GM23338 (cell line): Measurements from ENCODE around the gene GGCT. TPM values are rescaled to one million over a fixed set of nuclear protein-coding genes. Genes with fewer than 3 reads are reported as not detected.

Experiments used
- ATAC-seq: fragments of 200-7000 bp; cut with Tn5 transposase; 3 replicates; pipeline ENCODE4 v1.9.1; 2020
- DNase-seq: peaks from one replicate; pipeline ENCODE4 v3.0.0-alpha.2; 2015; ENCODE audit warnings: low spot score
- H2AFZ ChIP-seq: fragments of 200-600 bp; sonication (generic); 2 replicates; pipeline ENCODE4 v1.8.0; 2016; ENCODE audit warnings: antibody characterized with exemption, mild to moderate bottlenecking, moderate library complexity
- H3F3A ChIP-seq: fragments of 200-600 bp; sonication (generic); replicated peaks from 2 replicates; pipeline ENCODE4 v1.8.0; 2017; ENCODE audit warnings: antibody characterized with exemption, mixed run types, low read depth
- H3K27ac ChIP-seq: fragments of 200-600 bp; sonication (generic); 2 replicates; pipeline ENCODE4 v1.6.1; 2016; ENCODE audit warnings: low read depth
- H3K27me3 ChIP-seq: fragments of 200-600 bp; sonication (generic); 2 replicates; pipeline ENCODE4 v1.8.0; 2016; ENCODE audit warnings: mild to moderate bottlenecking, mixed run types, moderate library complexity; ENCODE audit not compliant: insufficient read depth
- H3K36me3 ChIP-seq: fragments of 200-600 bp; sonication (generic); 2 replicates; pipeline ENCODE4 v1.8.0; 2016; ENCODE audit warnings: mild to moderate bottlenecking; ENCODE audit not compliant: insufficient read depth
- H3K4me1 ChIP-seq: fragments of 200-600 bp; sonication (generic); 2 replicates; pipeline ENCODE4 v1.8.0; 2016; ENCODE audit warnings: mild to moderate bottlenecking, moderate library complexity; ENCODE audit not compliant: insufficient read depth
- H3K4me2 ChIP-seq: fragments of 200-600 bp; sonication (generic); 2 replicates; pipeline ENCODE4 v1.7.1; 2017; ENCODE audit warnings: mixed run types
- H3K4me3 ChIP-seq: fragments of 200-600 bp; sonication (generic); 2 replicates; pipeline ENCODE4 v1.6.1; 2016; ENCODE audit warnings: mixed run types
- H3K79me2 ChIP-seq: fragments of 200-600 bp; sonication (generic); replicated peaks from 2 replicates; pipeline ENCODE4 v1.8.0; 2017; ENCODE audit warnings: mild to moderate bottlenecking; ENCODE audit not compliant: insufficient read depth
- H3K9me2 ChIP-seq: fragments of 200-600 bp; sonication (generic); 2 replicates; pipeline ENCODE4 v1.8.0; 2017; ENCODE audit not compliant: insufficient read depth
- H4K20me1 ChIP-seq: fragments of 200-600 bp; sonication (generic); replicated peaks from 2 replicates; pipeline ENCODE4 v1.8.0; 2017; ENCODE audit warnings: mild to moderate bottlenecking; ENCODE audit not compliant: insufficient read depth
- H3K27ac Mint-ChIP-seq: 2 replicates; pipeline ENCODE4 v1.8.0; 2020; ENCODE audit warnings: inconsistent platforms, mild to moderate bottlenecking, moderate library complexity, mixed read lengths
- H3K27me3 Mint-ChIP-seq: 3 replicates; pipeline ENCODE4 v1.8.0; 2022; ENCODE audit warnings: low read depth, mild to moderate bottlenecking, moderate library complexity, mixed read lengths, inconsistent platforms; ENCODE audit not compliant: insufficient read depth, poor library complexity
- H3K36me3 Mint-ChIP-seq: 3 replicates; pipeline ENCODE4 v1.8.0; 2021; ENCODE audit warnings: low read depth, mild to moderate bottlenecking, inconsistent platforms, moderate library complexity, mixed read lengths
- H3K4me1 Mint-ChIP-seq: 3 replicates; pipeline ENCODE4 v1.8.0; 2020; ENCODE audit warnings: mild to moderate bottlenecking, inconsistent platforms, mixed read lengths
- H3K4me3 Mint-ChIP-seq: 3 replicates; pipeline ENCODE4 v1.8.0; 2021; ENCODE audit warnings: moderate library complexity, mild to moderate bottlenecking, inconsistent platforms, mixed read lengths
- H3K9me3 Mint-ChIP-seq: 3 replicates; pipeline ENCODE4 v1.8.0; 2020; ENCODE audit warnings: moderate library complexity, mild to moderate bottlenecking, inconsistent platforms, mixed read lengths
- CREB1 ChIP-seq: fragments of 250-450 bp; sonication (Bioruptor Pico); IDR thresholded peaks from 2 replicates; pipeline ENCODE4 v1.5.0; 2020; ENCODE audit warnings: low read depth, mild to moderate bottlenecking, moderate library complexity
- CTCF ChIP-seq, 2 experiments: fragments of 200-600 bp in 1 of 2; sonication (generic) in 1 of 2; conservative IDR thresholded peaks; 2 replicates each; pipeline versions ENCODE4 v1.5.1 to v1.6.1; 2016 to 2017; ENCODE audit warnings: antibody characterized with exemption in 2 of 2, low read depth in 2 of 2, mild to moderate bottlenecking in 2 of 2, moderate library complexity in 1 of 2
- ETS1 ChIP-seq: IDR thresholded peaks from 2 replicates; pipeline ENCODE4 v1.6.1; 2016; ENCODE audit warnings: antibody characterized with exemption
- EZH2 ChIP-seq: fragments of 200-600 bp; sonication (generic); IDR thresholded peaks from one replicate; pipeline ENCODE4 v1.8.0; 2017; ENCODE audit warnings: antibody characterized with exemption, mild to moderate bottlenecking, low read depth; ENCODE audit not compliant: unreplicated experiment
- EZH2phosphoT487 ChIP-seq: fragments of 200-600 bp; sonication (generic); IDR thresholded peaks from one replicate; pipeline ENCODE4 v1.8.1; 2018; ENCODE audit warnings: antibody characterized with exemption; ENCODE audit not compliant: unreplicated experiment
- JUNB ChIP-seq: IDR thresholded peaks from one replicate; pipeline ENCODE4 v1.6.1; 2016; ENCODE audit warnings: antibody characterized with exemption; ENCODE audit not compliant: unreplicated experiment
- NANOG ChIP-seq: IDR thresholded peaks from 2 replicates; pipeline ENCODE4 v1.6.1; 2016; ENCODE audit warnings: antibody characterized with exemption, borderline replicate concordance
- POLR2AphosphoS5 ChIP-seq: IDR thresholded peaks from 2 replicates; pipeline ENCODE4 v1.6.1; 2016; ENCODE audit warnings: antibody characterized with exemption, low read depth
- REST ChIP-seq: IDR thresholded peaks from one replicate; pipeline ENCODE4 v1.6.1; 2018; ENCODE audit warnings: antibody characterized with exemption; ENCODE audit not compliant: unreplicated experiment
- STAT1 ChIP-seq: IDR thresholded peaks from one replicate; pipeline ENCODE4 v1.6.1; 2016; ENCODE audit warnings: antibody characterized with exemption; ENCODE audit not compliant: unreplicated experiment
- ZNF114 ChIP-seq: fragments of 250-450 bp; sonication (Bioruptor Pico); IDR thresholded peaks from 2 replicates; pipeline ENCODE4 v1.5.0; 2020; ENCODE audit warnings: mild to moderate bottlenecking, moderate library complexity
- ZNF331 ChIP-seq: fragments of 250-450 bp; sonication (Bioruptor Pico); IDR thresholded peaks from 2 replicates; pipeline ENCODE4 v1.5.0; 2020; ENCODE audit warnings: low read depth, mild to moderate bottlenecking, moderate library complexity
- ZNF462 ChIP-seq: fragments of 250-450 bp; sonication (Bioruptor Pico); IDR thresholded peaks from 2 replicates; pipeline ENCODE4 v1.5.0; 2020; ENCODE audit warnings: mild to moderate bottlenecking, moderate library complexity
- polyA plus RNA-seq: library from polyadenylated mRNA; unstranded; fragments of >200 nt; fragmentation: Nextera tagmentation; extraction: Ambion mirVana; gene quantifications from 2 replicates; pipeline ENCODE4 v1.2.1, GENCODE V29; 2016
- total RNA-seq: library from RNA; depleted of rRNA; stranded (reverse); fragments of >200 nt; shearing (Covaris generic); gene quantifications from 2 replicates; pipeline ENCODE4 v1.2.3, GENCODE V29; 2014

GGCT gene
- total and polyA plus RNA-seq, 2 experiments from 2014 or later = 104 to 229 TPM

GRCh38 chr7:30491417-30491816 is 13.2 kb downstream of the GGCT start (continued):
- TF ChIP-seq CTCF (conservative IDR thresholded peaks at IDR 0.05; ENCODE audit: low read depth in 2 of 2) = no peak

- DNase-seq (no peak), ATAC-seq (no peak)
- H3K9me2 ChIP-seq = no peaks in the 10 kb centered on the region
- peaks cover 8% of the 10 kb centered on the region; the same call in 1 of the 2 replicates for H3K4me1 ChIP-seq
- H3K4me3 ChIP-seq = no peak overlapping the region
- no peaks in the 10 kb centered on the region for H3K27me3 Mint-ChIP-seq
- no peaks in the 10 kb centered on the region for H3F3A ChIP-seq
- H3K4me2 ChIP-seq = no peak overlapping the region
- no peaks in the 10 kb centered on the region for H3K27me3 ChIP-seq
- peaks cover 17% of the 10 kb centered on the region for H3K9me3 Mint-ChIP-seq
- H3K4me1 Mint-ChIP-seq = peaks cover 12% of the 10 kb centered on the region; the same call in 2 of the 3 replicates
- peaks cover 8% of the 10 kb centered on the region for H3K36me3 Mint-ChIP-seq
- no peak overlapping the region for H3K27ac Mint-ChIP-seq
- no peak overlapping the region for H3K27ac ChIP-seq
- no peaks in the 10 kb centered on the region for H3K36me3 ChIP-seq
- no peak overlapping the region for H3K4me3 Mint-ChIP-seq
- no peaks in the 10 kb centered on the region for H3K79me2 ChIP-seq
- no peaks in the 10 kb centered on the region for H4K20me1 ChIP-seq
- H2AFZ ChIP-seq = no peak overlapping the region
- TF ChIP-seq ZNF331 (CRISPR knock-in tag) (no peak), NANOG (no peak), POLR2AphosphoS5 (no peak), ETS1 (no peak), STAT1 (no peak), CREB1 (CRISPR knock-in tag) (no peak), REST (no peak), ZNF114 (CRISPR knock-in tag) (no peak), JUNB (no peak), ZNF462 (no peak), EZH2 (no peak), EZH2phosphoT487 (no peak)
Observed at GRCh38 chr7:30487371-30487770, 17.3 kb downstream of the GGCT start.
